B cell (primary cell): ENCODE measurements around the gene PCDH8. TPM values are rescaled to one million over a fixed set of nuclear protein-coding genes. Genes with fewer than 3 reads are reported as not detected.

Experiments used
- ATAC-seq: fragments of 200-7000 bp; cut with Tn5 transposase; one replicate; pipeline ENCODE4 v1.10.0; 2021; ENCODE audit warnings: low read depth, mild to moderate bottlenecking, moderate number of reproducible peaks, moderate library complexity
- CTCF ChIA-PET: fragments of 350-600 bp; sonication (Branson Sonifier 250); formaldehyde crosslinking; loops from one replicate; lab custom pipeline; 2021; ENCODE audit warnings: antibody characterized with exemption, inconsistent platforms; lab: Charles Lee
- POLR2A ChIA-PET: fragments of 350-600 bp; sonication (Branson Sonifier 250); formaldehyde crosslinking; loops from one replicate; lab custom pipeline; 2021; ENCODE audit warnings: antibody characterized with exemption; lab: Charles Lee
- DNase-seq: peaks from one replicate; pipeline ENCODE4 v3.0.0; 2013
- H2AFZ ChIP-seq: 2 replicates; pipeline ENCODE4 v1.6.1; 2012; ENCODE audit warnings: mild to moderate bottlenecking, low read depth, low read length; ENCODE audit not compliant: insufficient read depth, poor library complexity, severe bottlenecking
- H3K27ac ChIP-seq, 2 donors: 1 replicate in 1 of 2; 2 replicates in 1 of 2; pipeline ENCODE4 v1.5.1; 2012 to 2013; ENCODE audit warnings: low read length in 2 of 2, mild to moderate bottlenecking in 2 of 2, moderate library complexity in 1 of 2
- H3K27me3 ChIP-seq, 4 experiments: fragments of 200-600 bp in 1 of 4; sonication (generic) in 1 of 4; replicated peaks in 1 of 4; 1 replicate in 2 of 4; 2 replicates in 2 of 4; pipeline versions ENCODE4 v1.6.1 to v1.7.0; 2013 to 2016; ENCODE audit warnings: low read length in 3 of 4, mild to moderate bottlenecking in 2 of 4, mixed read lengths in 1 of 4, moderate library complexity in 1 of 4; ENCODE audit not compliant: insufficient read depth in 4 of 4, control insufficient read depth in 3 of 4; ENCODE audit errors: control extremely low read depth in 1 of 4
- H3K36me3 ChIP-seq, 2 experiments: replicated peaks in 1 of 2; 1 replicate in 1 of 2; 2 replicates in 1 of 2; pipeline versions ENCODE4 v1.6.1 to v1.7.1; 2013; ENCODE audit warnings: low read length in 1 of 2; ENCODE audit not compliant: insufficient read depth in 2 of 2, control insufficient read depth in 1 of 2; ENCODE audit errors: control extremely low read depth in 1 of 2, extremely low read depth in 1 of 2
- H3K4me1 ChIP-seq, 2 donors: fragments of 200-600 bp in 1 of 2; sonication (generic) in 1 of 2; 1 replicate in 1 of 2; 2 replicates in 1 of 2; pipeline versions ENCODE4 v1.5.1 to v1.6.1; 2013 to 2017; ENCODE audit warnings: low read length in 2 of 2; ENCODE audit not compliant: control insufficient read depth in 2 of 2, insufficient read depth in 2 of 2
- H3K4me2 ChIP-seq: replicated peaks from 2 replicates; pipeline ENCODE3; 2012; ENCODE audit warnings: mild to moderate bottlenecking, low read depth, low read length; ENCODE audit not compliant: poor library complexity, severe bottlenecking
- H3K4me3 ChIP-seq, 5 experiments: fragments of 200-600 bp in 1 of 5; sonication (generic) in 1 of 5; 1 replicate in 3 of 5; 2 replicates in 2 of 5; pipeline versions ENCODE4 v1.5.1 to v1.7.0; 2011 to 2016; ENCODE audit warnings: low read length in 4 of 5, mild to moderate bottlenecking in 4 of 5, low read depth in 2 of 5, control low read depth in 1 of 5, moderate library complexity in 1 of 5; ENCODE audit not compliant: insufficient read depth in 1 of 5; ENCODE audit errors: control extremely low read depth in 1 of 5, extremely low read depth in 1 of 5
- H3K79me2 ChIP-seq: fragments of 200-600 bp; sonication (generic); one replicate; pipeline ENCODE4 v1.6.0; 2016; ENCODE audit warnings: low read length; ENCODE audit not compliant: control insufficient read depth, insufficient read depth
- H3K9ac ChIP-seq: fragments of 200-600 bp; sonication (generic); 2 replicates; pipeline ENCODE4 v1.6.1; 2017; ENCODE audit warnings: mild to moderate bottlenecking, low read length, moderate library complexity
- H3K9me3 ChIP-seq, 3 donors: one replicate each; pipeline versions ENCODE4 v1.6.1 to v1.7.1; 2013; ENCODE audit warnings: low read length in 2 of 3; ENCODE audit not compliant: control insufficient read depth in 2 of 3, insufficient read depth in 1 of 3; ENCODE audit errors: control extremely low read depth in 1 of 3
- H4K20me1 ChIP-seq: 2 replicates; pipeline ENCODE4 v1.6.0; 2012; ENCODE audit warnings: mild to moderate bottlenecking, low read length; ENCODE audit not compliant: insufficient read depth, control insufficient read depth, poor library complexity, severe bottlenecking
- H3K27ac Mint-ChIP-seq: one replicate; pipeline ENCODE4 v1.8.0; 2021; ENCODE audit warnings: mixed read lengths
- H3K27me3 Mint-ChIP-seq: one replicate; pipeline ENCODE4 v1.8.0; 2021; ENCODE audit warnings: mixed read lengths
- H3K4me1 Mint-ChIP-seq: one replicate; pipeline ENCODE4 v1.8.0; 2021; ENCODE audit warnings: mixed read lengths
- H3K4me3 Mint-ChIP-seq: one replicate; pipeline ENCODE4 v1.8.0; 2021; ENCODE audit warnings: mixed read lengths
- H3K9me3 Mint-ChIP-seq: one replicate; pipeline ENCODE4 v1.8.0; 2022; ENCODE audit warnings: mixed read lengths; ENCODE audit not compliant: insufficient read depth
- EZH2 ChIP-seq: IDR thresholded peaks from 2 replicates; pipeline ENCODE4 v1.6.1; 2012; ENCODE audit warnings: borderline replicate concordance, low read depth, mild to moderate bottlenecking, moderate library complexity, low read length; ENCODE audit not compliant: insufficient read depth, poor library complexity, severe bottlenecking
- WGBS: methylation state at CpG from one replicate; pipeline ENCODE4 v1.1.5; 2013; ENCODE audit warnings: missing lambda C conversion rate; ENCODE audit not compliant: insufficient coverage; 5-methylcytosine and 5-hydroxymethylcytosine counted together
- intact Hi-C: fragments of 100-400 bp; cut with micrococcal nuclease; formaldehyde crosslinking; loops from one replicate; pipeline ENCODE4 v1.10.0; 2022
- polyA plus RNA-seq: library from polyadenylated mRNA; depleted of rRNA; stranded (reverse); fragments of >200 nt; gene quantifications from 2 replicates; pipeline ENCODE4 v1.2.3, GENCODE V29; 2012
- total RNA-seq, 2 donors: library from RNA; stranded (reverse); fragments of 120-200 nt in 1 of 2; gene quantifications; 1 replicate in 1 of 2; 2 replicates in 1 of 2; pipeline versions ENCODE4 v1.2.3 to v1.2.4, GENCODE V29; 2013 to 2022
- TF ChIP-seq, protein P1 (sequence below): fragments of 200-600 bp; IDR thresholded peaks from one replicate; pipeline ENCODE4 v1.8.0; 2022; ENCODE audit warnings: antibody characterized with exemption, mild to moderate bottlenecking

PCDH8 gene
- total and polyA plus RNA-seq, 2 donors (not counting 1 experiment from before 2014, with no cell fraction given), result not detected

DNA sequence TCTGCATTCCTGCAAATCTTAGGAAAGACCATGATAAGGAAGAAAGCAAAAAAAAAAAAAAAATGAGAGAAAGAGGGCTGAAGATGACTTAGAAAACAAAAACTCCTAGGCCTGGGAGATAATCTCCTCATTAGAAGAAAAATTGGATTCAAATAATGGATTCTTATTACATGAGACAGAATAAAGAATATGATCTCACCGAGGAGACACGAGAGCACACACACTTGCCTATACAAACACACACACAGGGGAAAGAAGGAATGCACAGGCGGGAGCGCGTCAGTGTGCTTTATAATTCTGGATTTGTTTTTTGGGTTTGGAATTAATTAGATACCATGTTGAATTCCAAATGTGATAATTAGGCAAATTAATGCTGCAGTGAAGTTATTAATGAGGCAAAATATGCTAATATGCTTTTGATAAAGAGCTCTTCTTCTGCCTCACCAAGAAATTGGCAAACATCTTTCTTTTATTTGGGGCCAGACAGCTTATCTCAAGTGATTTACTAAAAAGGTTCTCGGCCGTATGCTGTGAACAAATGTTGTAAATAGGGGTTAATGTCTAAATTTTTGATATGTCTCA, 36.1 kb upstream of the PCDH8 start:
- Histone ChIP-seq H3K36me3 (no peaks in the 10 kb centered on the region), H3K4me2 (no peak overlapping the region), H3K4me1 (no peaks in the 10 kb centered on the region), H3K9me3 (peaks cover 0 to 1% (median 0%) of the 10 kb centered on the region in 3 donors), H3K79me2 (no peaks in the 10 kb centered on the region), H3K4me3 (no peak overlapping the region), H2AFZ (no peak overlapping the region), H3K9ac (no peak overlapping the region), H3K27ac (no peak overlapping the region), H3K27me3 (peaks cover 0 to 3% (median 0%) of the 10 kb centered on the region in 4 experiments), H4K20me1 (no peaks in the 10 kb centered on the region)
- POLR2A ChIA-PET, result no interaction called here
- CTCF ChIA-PET, result no interaction called here
- no peak overlapping the region for H3K4me3 Mint-ChIP-seq
- ATAC-seq (no peak), DNase-seq (no peak)
- TF ChIP-seq, protein P1, sequence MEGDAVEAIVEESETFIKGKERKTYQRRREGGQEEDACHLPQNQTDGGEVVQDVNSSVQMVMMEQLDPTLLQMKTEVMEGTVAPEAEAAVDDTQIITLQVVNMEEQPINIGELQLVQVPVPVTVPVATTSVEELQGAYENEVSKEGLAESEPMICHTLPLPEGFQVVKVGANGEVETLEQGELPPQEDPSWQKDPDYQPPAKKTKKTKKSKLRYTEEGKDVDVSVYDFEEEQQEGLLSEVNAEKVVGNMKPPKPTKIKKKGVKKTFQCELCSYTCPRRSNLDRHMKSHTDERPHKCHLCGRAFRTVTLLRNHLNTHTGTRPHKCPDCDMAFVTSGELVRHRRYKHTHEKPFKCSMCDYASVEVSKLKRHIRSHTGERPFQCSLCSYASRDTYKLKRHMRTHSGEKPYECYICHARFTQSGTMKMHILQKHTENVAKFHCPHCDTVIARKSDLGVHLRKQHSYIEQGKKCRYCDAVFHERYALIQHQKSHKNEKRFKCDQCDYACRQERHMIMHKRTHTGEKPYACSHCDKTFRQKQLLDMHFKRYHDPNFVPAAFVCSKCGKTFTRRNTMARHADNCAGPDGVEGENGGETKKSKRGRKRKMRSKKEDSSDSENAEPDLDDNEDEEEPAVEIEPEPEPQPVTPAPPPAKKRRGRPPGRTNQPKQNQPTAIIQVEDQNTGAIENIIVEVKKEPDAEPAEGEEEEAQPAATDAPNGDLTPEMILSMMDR, result no peak
- TF ChIP-seq EZH2, result no peak
- WGBS, result 100% methylated on average over 2 of the region's 7 CpGs
- peaks cover 18% of the 10 kb centered on the region for H3K27me3 Mint-ChIP-seq
- intact Hi-C loops, result no loop called here
- no peak overlapping the region for H3K27ac Mint-ChIP-seq
- no peaks in the 10 kb centered on the region for H3K9me3 Mint-ChIP-seq
- no peaks in the 10 kb centered on the region for H3K4me1 Mint-ChIP-seq

DNA sequence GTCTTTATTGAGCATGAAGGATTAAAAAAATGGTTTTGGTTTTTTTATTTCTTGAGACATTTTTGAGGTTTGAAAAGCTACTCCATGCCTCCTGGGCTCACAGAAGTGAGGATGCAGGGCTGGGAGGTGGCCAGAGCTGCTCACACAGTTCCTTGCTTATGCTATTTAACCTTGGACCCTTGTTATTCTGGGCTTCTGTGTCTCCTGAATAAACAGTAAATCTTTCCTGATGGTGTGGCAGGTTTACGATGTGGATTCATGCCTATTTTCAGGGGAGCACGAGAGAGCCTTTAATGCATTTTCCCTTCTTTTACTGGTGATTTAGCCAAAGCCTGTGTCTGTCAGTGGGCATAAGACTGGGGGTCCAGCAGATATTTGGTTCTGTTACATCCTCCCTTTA, 34.3 kb upstream of the PCDH8 start:
- Histone ChIP-seq H3K4me1 (no peaks in the 10 kb centered on the region), H3K4me2 (no peak overlapping the region), H3K27ac (no peak overlapping the region), H2AFZ (no peak overlapping the region), H3K36me3 (no peaks in the 10 kb centered on the region), H3K79me2 (no peaks in the 10 kb centered on the region), H3K9me3 (peaks cover 0 to 3% (median 1%) of the 10 kb centered on the region in 3 donors), H3K4me3 (no peak overlapping the region), H3K27me3 (peaks cover 0 to 5% (median 0%) of the 10 kb centered on the region in 4 experiments), H3K9ac (no peak overlapping the region), H4K20me1 (no peaks in the 10 kb centered on the region)
- 100% methylated on average over 2 of the region's 2 CpGs for WGBS
- ATAC-seq, result no peak
- no peak for DNase-seq
- Mint-ChIP-seq H3K4me1 (no peaks in the 10 kb centered on the region), H3K4me3 (no peak overlapping the region), H3K9me3 (no peaks in the 10 kb centered on the region), H3K27ac (no peak overlapping the region), H3K27me3 (peaks cover 19% of the 10 kb centered on the region)
- ChIA-PET POLR2A (no interaction called here), CTCF (interaction anchor here (0.9 kb wide), 1 partner anchor 85 kb away, joined by 3 read pairs; no protein-coding TSS in a partner anchor)
- intact Hi-C loops, result no loop called here
- TF ChIP-seq, protein P1, result no peak
- no peak for TF ChIP-seq EZH2
